ENCODE results near the gene NHLRC1.

DNA sequence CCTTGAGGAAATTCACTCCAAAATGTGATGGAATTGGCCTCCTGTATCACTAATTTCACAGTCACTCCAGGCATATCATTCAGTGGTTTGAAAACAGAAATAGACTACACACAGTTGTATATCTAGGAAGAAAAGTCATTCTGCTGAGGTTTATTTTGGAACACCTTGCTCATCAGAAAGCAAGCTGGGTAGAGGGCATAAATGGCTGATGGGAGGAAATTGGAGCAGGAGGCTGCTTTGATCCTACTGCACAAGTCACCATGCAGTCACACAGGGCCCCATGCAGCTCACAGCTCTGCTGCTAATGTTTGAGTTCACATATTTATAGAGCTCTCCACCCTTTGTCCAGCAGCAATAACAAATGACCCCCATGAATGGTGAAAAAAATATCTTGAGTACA is 12.3 kb downstream of the NHLRC1 start:
- TF ChIP-seq, protein P1, sequence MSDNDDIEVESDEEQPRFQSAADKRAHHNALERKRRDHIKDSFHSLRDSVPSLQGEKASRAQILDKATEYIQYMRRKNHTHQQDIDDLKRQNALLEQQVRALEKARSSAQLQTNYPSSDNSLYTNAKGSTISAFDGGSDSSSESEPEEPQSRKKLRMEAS (IDR thresholded peaks at IDR 0.05; ENCODE audit: low read depth, low read length), result no peak
- TF ChIP-seq POLR2A (IDR thresholded peaks at IDR 0.05; ENCODE audit: extremely low read depth, insufficient read length), result no peak
- TF ChIP-seq, protein P2, sequence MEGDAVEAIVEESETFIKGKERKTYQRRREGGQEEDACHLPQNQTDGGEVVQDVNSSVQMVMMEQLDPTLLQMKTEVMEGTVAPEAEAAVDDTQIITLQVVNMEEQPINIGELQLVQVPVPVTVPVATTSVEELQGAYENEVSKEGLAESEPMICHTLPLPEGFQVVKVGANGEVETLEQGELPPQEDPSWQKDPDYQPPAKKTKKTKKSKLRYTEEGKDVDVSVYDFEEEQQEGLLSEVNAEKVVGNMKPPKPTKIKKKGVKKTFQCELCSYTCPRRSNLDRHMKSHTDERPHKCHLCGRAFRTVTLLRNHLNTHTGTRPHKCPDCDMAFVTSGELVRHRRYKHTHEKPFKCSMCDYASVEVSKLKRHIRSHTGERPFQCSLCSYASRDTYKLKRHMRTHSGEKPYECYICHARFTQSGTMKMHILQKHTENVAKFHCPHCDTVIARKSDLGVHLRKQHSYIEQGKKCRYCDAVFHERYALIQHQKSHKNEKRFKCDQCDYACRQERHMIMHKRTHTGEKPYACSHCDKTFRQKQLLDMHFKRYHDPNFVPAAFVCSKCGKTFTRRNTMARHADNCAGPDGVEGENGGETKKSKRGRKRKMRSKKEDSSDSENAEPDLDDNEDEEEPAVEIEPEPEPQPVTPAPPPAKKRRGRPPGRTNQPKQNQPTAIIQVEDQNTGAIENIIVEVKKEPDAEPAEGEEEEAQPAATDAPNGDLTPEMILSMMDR (IDR thresholded peaks at IDR 0.05; ENCODE audit: low read depth, low read length), result no peak
- TF ChIP-seq MYC (IDR thresholded peaks at IDR 0.05; ENCODE audit: low read depth, low read length), result no peak

All from NB4 (cell line).